Measurements from ENCODE around the gene TUBA3C. TPM values are rescaled to one million over a fixed set of nuclear protein-coding genes. Genes with fewer than 3 reads are reported as not detected.
"Not testable (repeated sequence)": the region's sequence is repeated elsewhere in the genome, so short reads cannot be mapped to it uniquely, and the experiment has no call there.

TUBA3C gene
- total and polyA plus RNA-seq, 2 donors from 2014 or later, result not detected

GRCh38 chr13:19178901-19179593 is 2.6 kb downstream of the TUBA3C start:
- no peak for FAIRE-seq
- H3K4me3 ChIP-seq (ENCODE audit: low read length in 3 of 3), result no peak overlapping the region
- no peak for TF ChIP-seq CTCF (IDR thresholded peaks at IDR 0.05; ENCODE audit: borderline replicate concordance, extremely low read depth, insufficient read depth)
- no peak overlapping the region for H3K27ac ChIP-seq (ENCODE audit: low read depth in 2 of 2, low read length in 2 of 2)
- no peak for DNase-seq
- H3K4me1 ChIP-seq (ENCODE audit: control insufficient read depth in 2 of 3, insufficient read depth in 2 of 3, low read depth in 1 of 3, low read length in 3 of 3), result no peaks in the 10 kb centered on the region
- H3K9me3 ChIP-seq (ENCODE audit: control insufficient read depth in 2 of 3, insufficient read depth in 1 of 3, low read length in 3 of 3), result no peaks in the 10 kb centered on the region
- no peaks in the 10 kb centered on the region for H3K36me3 ChIP-seq (ENCODE audit: control insufficient read depth in 2 of 3, insufficient read depth in 3 of 3, low read length in 3 of 3)
- intact Hi-C loops (cut with DNase I), result no loop called here
- H3K27me3 ChIP-seq (ENCODE audit: control insufficient read depth, insufficient read depth, low read length), result no peaks in the 10 kb centered on the region
- H3K9ac ChIP-seq (ENCODE audit: low read length in 3 of 3), result no peak overlapping the region

GRCh38 chr13:19176981-19177776 is 4.4 kb downstream of the TUBA3C start:
- H3K9me3 ChIP-seq (ENCODE audit: control insufficient read depth in 2 of 3, insufficient read depth in 1 of 3, low read length in 3 of 3); H3K9ac ChIP-seq (ENCODE audit: low read length in 3 of 3); H3K4me1 ChIP-seq (ENCODE audit: control insufficient read depth in 2 of 3, insufficient read depth in 2 of 3, low read depth in 1 of 3, low read length in 3 of 3); FAIRE-seq; H3K27me3 ChIP-seq (ENCODE audit: control insufficient read depth, insufficient read depth, low read length); H3K36me3 ChIP-seq (ENCODE audit: control insufficient read depth in 2 of 3, insufficient read depth in 3 of 3, low read length in 3 of 3); intact Hi-C loops (cut with DNase I); H3K27ac ChIP-seq (ENCODE audit: low read depth in 2 of 2, low read length in 2 of 2); H3K4me3 ChIP-seq (ENCODE audit: low read length in 3 of 3): not testable (repeated sequence)
- peak in 1 of 5 donors; percentile 53 for DNase-seq

- H3K36me3 ChIP-seq (ENCODE audit: control insufficient read depth in 2 of 3, insufficient read depth in 3 of 3, low read length in 3 of 3), result no peaks in the 10 kb centered on the region
- no peak overlapping the region for H3K4me3 ChIP-seq (ENCODE audit: low read length in 3 of 3)
- no peak for TF ChIP-seq CTCF (IDR thresholded peaks at IDR 0.05; ENCODE audit: borderline replicate concordance, extremely low read depth, insufficient read depth)
- no peaks in the 10 kb centered on the region for H3K9me3 ChIP-seq (ENCODE audit: control insufficient read depth in 2 of 3, insufficient read depth in 1 of 3, low read length in 3 of 3)
- no peak for FAIRE-seq
- H3K9ac ChIP-seq (ENCODE audit: low read length in 3 of 3), result no peak overlapping the region
- intact Hi-C loops (cut with DNase I), result no loop called here
- H3K4me1 ChIP-seq (ENCODE audit: control insufficient read depth in 2 of 3, insufficient read depth in 2 of 3, low read depth in 1 of 3, low read length in 3 of 3), result no peaks in the 10 kb centered on the region
- H3K27ac ChIP-seq (ENCODE audit: low read depth in 2 of 2, low read length in 2 of 2), result no peak overlapping the region
- DNase-seq, result no peak
- no peaks in the 10 kb centered on the region for H3K27me3 ChIP-seq (ENCODE audit: control insufficient read depth, insufficient read depth, low read length)
These were observed 7.9 kb downstream of the TUBA3C start for GRCh38 chr13:19173752-19174151.

GRCh38 chr13:19172647-19173030 is 9.0 kb downstream of the TUBA3C start:
- no peak overlapping the region for H3K9ac ChIP-seq (ENCODE audit: low read length in 3 of 3)
- H3K4me3 ChIP-seq (ENCODE audit: low read length in 3 of 3), result no peak overlapping the region
- H3K27ac ChIP-seq (ENCODE audit: low read depth in 2 of 2, low read length in 2 of 2), result no peak overlapping the region
- H3K27me3 ChIP-seq (ENCODE audit: control insufficient read depth, insufficient read depth, low read length), result no peaks in the 10 kb centered on the region
- intact Hi-C loops (cut with DNase I), result no loop called here
- H3K9me3 ChIP-seq (ENCODE audit: control insufficient read depth in 2 of 3, insufficient read depth in 1 of 3, low read length in 3 of 3), result no peaks in the 10 kb centered on the region
- DNase-seq (peak in 1 of 5 donors; percentile 40), FAIRE-seq (no peak)
- H3K4me1 ChIP-seq (ENCODE audit: control insufficient read depth in 2 of 3, insufficient read depth in 2 of 3, low read depth in 1 of 3, low read length in 3 of 3), result no peaks in the 10 kb centered on the region
- no peak for TF ChIP-seq CTCF (IDR thresholded peaks at IDR 0.05; ENCODE audit: borderline replicate concordance, extremely low read depth, insufficient read depth)
- H3K36me3 ChIP-seq (ENCODE audit: control insufficient read depth in 2 of 3, insufficient read depth in 3 of 3, low read length in 3 of 3), result no peaks in the 10 kb centered on the region

All from kidney (tissue), 14 donors.